HepG2 (cell line): ENCODE results near the gene SULT2B1. TPM values are rescaled to one million over a fixed set of nuclear protein-coding genes. Genes with fewer than 3 reads are reported as not detected.
A peak's percentile ranks its signal among the peaks of the same experiment; 100 is the strongest.

Source experiments
- ARNT2 ChIP-seq: sonication (generic); formaldehyde crosslinking; IDR thresholded peaks from 2 replicates; pipeline ENCODE4 v1.8.0; 2022; ENCODE audit warnings: mild to moderate bottlenecking, low read depth, missing genetic modification reagents, moderate library complexity
- DNMT3B ChIP-seq: conservative IDR thresholded peaks from 2 replicates; pipeline ENCODE4 v1.6.1; 2016; ENCODE audit warnings: missing biosample characterization, control low read depth
- HNRNPL ChIP-seq: fragments of 200-400 bp; formaldehyde crosslinking; IDR thresholded peaks from 2 replicates; pipeline ENCODE4 v1.6.1; 2017; ENCODE audit warnings: mild to moderate bottlenecking, low read depth, low read length
- LCORL ChIP-seq, 2 experiments: fragments of 450-650 bp in 1 of 2; sonication (generic) in 1 of 2; formaldehyde crosslinking in 1 of 2; IDR thresholded peaks; 2 replicates each; pipeline versions ENCODE4 v1.5.0 to v1.6.1; 2017 to 2020; ENCODE audit warnings: antibody characterized with exemption in 1 of 2, missing genetic modification reagents in 1 of 2
- MXI1 ChIP-seq: IDR thresholded peaks from 3 replicates; pipeline ENCODE4 v1.6.1; 2012; ENCODE audit warnings: low read depth, low read length, inconsistent platforms, borderline replicate concordance
- NONO ChIP-seq, 2 experiments: fragments of 450-650 bp in 1 of 2; sonication (generic) in 1 of 2; formaldehyde crosslinking in 1 of 2; IDR thresholded peaks in 1 of 2; conservative IDR thresholded peaks in 1 of 2; 2 replicates each; pipeline versions ENCODE4 v1.6.1 to v1.8.0; 2017 to 2022; ENCODE audit warnings: mild to moderate bottlenecking in 1 of 2, missing genetic modification reagents in 1 of 2, moderate library complexity in 1 of 2
- PHF5A ChIP-seq: IDR thresholded peaks from one replicate; pipeline ENCODE4 v1.6.1; 2018; ENCODE audit warnings: low read depth, missing genetic modification reagents; ENCODE audit not compliant: unreplicated experiment
- POLR2AphosphoS2 ChIP-seq: IDR thresholded peaks from 2 replicates; pipeline ENCODE4 v1.6.1; 2011; ENCODE audit warnings: low read depth, low read length, improper control_type of control experiment
- RARG ChIP-seq: sonication (generic); formaldehyde crosslinking; IDR thresholded peaks from 2 replicates; pipeline ENCODE4 v1.4.0; 2020; ENCODE audit warnings: low read depth, mild to moderate bottlenecking, missing genetic modification reagents
- RNF219 ChIP-seq: sonication (generic); formaldehyde crosslinking; IDR thresholded peaks from 2 replicates; pipeline ENCODE4 v1.5.0; 2020; ENCODE audit warnings: mild to moderate bottlenecking, missing genetic modification reagents
- SSRP1 ChIP-seq: IDR thresholded peaks from 2 replicates; pipeline ENCODE4 v1.6.1; 2016; ENCODE audit warnings: control low read depth
- ZEB1 ChIP-seq: IDR thresholded peaks from 2 replicates; pipeline ENCODE4 v1.6.1; 2012; ENCODE audit warnings: mild to moderate bottlenecking, low read depth, inconsistent platforms; ENCODE audit not compliant: insufficient replicate concordance
- ZNF296 ChIP-seq: sonication (generic); formaldehyde crosslinking; conservative IDR thresholded peaks from 2 replicates; pipeline ENCODE4 v1.5.0; 2020; ENCODE audit warnings: mild to moderate bottlenecking, missing genetic modification reagents
- ZNF3 ChIP-seq: IDR thresholded peaks from 2 replicates; pipeline ENCODE4 v1.7.0; 2017; ENCODE audit warnings: inconsistent platforms
- ZNF33A ChIP-seq: sonication (generic); formaldehyde crosslinking; IDR thresholded peaks from 2 replicates; pipeline ENCODE4 v1.5.1; 2020; ENCODE audit warnings: missing genetic modification reagents, mild to moderate bottlenecking, moderate library complexity, borderline replicate concordance
- ZNF407 ChIP-seq: sonication (generic); formaldehyde crosslinking; IDR thresholded peaks from one replicate; pipeline ENCODE4 v1.5.1; 2020; ENCODE audit warnings: mild to moderate bottlenecking, missing genetic modification reagents; ENCODE audit errors: not compliant biosample characterization
- ZNF530 ChIP-seq: sonication (generic); formaldehyde crosslinking; IDR thresholded peaks from 2 replicates; pipeline ENCODE4 v1.5.0; 2020; ENCODE audit warnings: low read depth, mild to moderate bottlenecking, missing genetic modification reagents
- ZNF737 ChIP-seq: sonication (generic); formaldehyde crosslinking; IDR thresholded peaks from 2 replicates; pipeline ENCODE4 v1.5.0; 2020; ENCODE audit warnings: missing genetic modification reagents, mild to moderate bottlenecking, borderline replicate concordance
- polyA plus RNA-seq, 8 experiments: library from polyadenylated mRNA; depleted of rRNA in 3 of 8; stranded (reverse) in 7 of 8; unstranded in 1 of 8; fragments of >200 nt; fragmentation: Illumina TruSeq in 4 of 8; extraction: Trizol in 4 of 8; gene quantifications; 2 replicates each; pipeline versions ENCODE4 v1.2.1 to v1.2.3, GENCODE V29; 2011 to 2016; ENCODE audit warnings: low read depth in 4 of 8, missing spikeins in 1 of 8, mixed read lengths in 1 of 8; ENCODE audit not compliant: insufficient read depth in 1 of 8
- total RNA-seq, 5 experiments: library from RNA; depleted of rRNA; stranded (reverse); fragments of >200 nt; fragmentation: Illumina TruSeq; extraction: Trizol; gene quantifications; 2 replicates each; pipeline ENCODE4 v1.2.3, GENCODE V29; 2016; ENCODE audit warnings: low read depth in 1 of 5

Gene SULT2B1
- total and polyA plus RNA-seq, 2 of the 13 experiments (the other 11 are each of a cell fraction or from before 2014, with no cell fraction given): 0.13 TPM; not detected in 1

- TF ChIP-seq ZNF407 (CRISPR knock-in tag) (peak; percentile 88), ARNT2 (peak; percentile 83; the same call in 1 of the 2 replicates), ZNF530 (CRISPR knock-in tag) (no peak), ZNF737 (CRISPR knock-in tag) (peak; percentile 69; the same call in 1 of the 2 replicates), DNMT3B (CRISPR knock-in tag) (peak; percentile 87), MXI1 (peak; percentile 87; the same call in 1 of the 3 replicates), RARG (CRISPR knock-in tag) (no peak), ZNF3 (CRISPR knock-in tag) (peak; percentile 57), ZEB1 (no peak), NONO (IDR thresholded peaks at IDR 0.05) (no peak), NONO (CRISPR knock-in tag; conservative IDR thresholded peaks at IDR 0.05) (peak; percentile 99), ZNF33A (CRISPR knock-in tag) (0 out of 2 replicates have a peak, but pooled peaks have one; percentile 96), SSRP1 (CRISPR knock-in tag) (peak; percentile 73; the same call in 1 of the 2 replicates), LCORL (IDR thresholded peaks at IDR 0.05) (no peak), LCORL (CRISPR knock-in tag; IDR thresholded peaks at IDR 0.05) (peak; percentile 88), RNF219 (CRISPR knock-in tag) (no peak), ZNF296 (CRISPR knock-in tag) (0 out of 2 replicates have a peak, but pooled peaks have one; percentile 34), POLR2AphosphoS2 (peak; percentile 94), PHF5A (CRISPR knock-in tag) (peak; percentile 94), HNRNPL (peak; percentile 60; the same call in 1 of the 2 replicates)
These were observed 67.1 kb downstream of the SULT2B1 start, which contains the start of the genes RPL18 and SPHK2 (continued) for GRCh38 chr19:48618916-48619691.
